NB4 (cell line): ENCODE data around the gene NID2.

Experiments used
- CTCF ChIP-seq: IDR thresholded peaks from one replicate; pipeline ENCODE4 v1.5.1; 2012; ENCODE audit warnings: low read depth, low read length
- MYC ChIP-seq: IDR thresholded peaks from 2 replicates; pipeline ENCODE4 v1.6.1; 2011; ENCODE audit warnings: low read depth, low read length
- POLR2A ChIP-seq: IDR thresholded peaks from 2 replicates; pipeline ENCODE4 v1.6.1; 2011; ENCODE audit warnings: mild to moderate bottlenecking; ENCODE audit not compliant: insufficient read length; ENCODE audit errors: extremely low read depth
- TF ChIP-seq, protein P1 (sequence below): IDR thresholded peaks from 2 replicates; pipeline ENCODE4 v1.6.1; 2011; ENCODE audit warnings: low read depth, low read length

- TF ChIP-seq CTCF = no peak
- TF ChIP-seq POLR2A = no peak
- TF ChIP-seq, protein P1, sequence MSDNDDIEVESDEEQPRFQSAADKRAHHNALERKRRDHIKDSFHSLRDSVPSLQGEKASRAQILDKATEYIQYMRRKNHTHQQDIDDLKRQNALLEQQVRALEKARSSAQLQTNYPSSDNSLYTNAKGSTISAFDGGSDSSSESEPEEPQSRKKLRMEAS = no peak
- TF ChIP-seq MYC = no peak
These were observed 26.2 kb downstream of the NID2 start for GRCh38 chr14:52042371-52043289.
